MCF 10A (cell line): Measurements from ENCODE around the gene BSPRY. TPM values are rescaled to one million over a fixed set of nuclear protein-coding genes. Genes with fewer than 3 reads are reported as not detected.

Experiments
- BruUV-seq: library from RNA; stranded (reverse); fragments of 400-500 nt; replicated peaks from 2 replicates; lab custom pipeline; 2021; lab: Mats Ljungman, UMichigan
- CTCF ChIA-PET: fragments of 300-600 bp; sonication (Branson Sonifier 250); formaldehyde crosslinking; extraction: SDS; loops from one replicate; lab custom pipeline; 2021; ENCODE audit warnings: antibody characterized with exemption, inconsistent platforms; lab: Yijun Ruan, JAX
- POLR2A ChIA-PET: fragments of 300-600, 350-650 bp; sonication (Branson Sonifier 250); formaldehyde crosslinking; extraction: SDS; loops from one replicate; lab custom pipeline; 2020; ENCODE audit warnings: antibody characterized with exemption, inconsistent platforms; lab: Yijun Ruan, JAX
- DNase-seq: peaks from one replicate; pipeline ENCODE4 v3.0.0-alpha.2; 2018; ENCODE audit not compliant: unreplicated experiment
- H3K27ac Mint-ChIP-seq: one replicate; pipeline ENCODE4 v1.8.0; 2022; ENCODE audit warnings: mild to moderate bottlenecking, low read depth, mixed read lengths; ENCODE audit not compliant: unreplicated experiment
- H3K27me3 Mint-ChIP-seq: one replicate; pipeline ENCODE4 v1.8.0; 2022; ENCODE audit warnings: mixed read lengths; ENCODE audit not compliant: insufficient read depth, unreplicated experiment
- H3K36me3 Mint-ChIP-seq: one replicate; pipeline ENCODE4 v1.8.0; 2022; ENCODE audit warnings: mild to moderate bottlenecking, moderate library complexity, mixed read lengths; ENCODE audit not compliant: insufficient read depth, unreplicated experiment
- H3K4me1 Mint-ChIP-seq: one replicate; pipeline ENCODE4 v1.8.0; 2022; ENCODE audit warnings: mixed read lengths; ENCODE audit not compliant: insufficient read depth, unreplicated experiment
- H3K4me3 Mint-ChIP-seq: one replicate; pipeline ENCODE4 v1.8.0; 2022; ENCODE audit warnings: mild to moderate bottlenecking, moderate library complexity, mixed read lengths; ENCODE audit not compliant: unreplicated experiment
- H3K9me3 Mint-ChIP-seq: one replicate; pipeline ENCODE4 v1.8.0; 2022; ENCODE audit warnings: mixed read lengths; ENCODE audit not compliant: unreplicated experiment
- CTCF ChIP-seq: fragments of 200-600 bp; IDR thresholded peaks from one replicate; pipeline ENCODE4 v1.8.0; 2022; ENCODE audit warnings: antibody characterized with exemption, mild to moderate bottlenecking; ENCODE audit not compliant: unreplicated experiment
- intact Hi-C: fragments of 100-400 bp; cut with micrococcal nuclease; formaldehyde crosslinking; loops from 2 replicates; pipeline ENCODE4 v1.14.1; 2022
- total RNA-seq: library from RNA; stranded (reverse); gene quantifications from 2 replicates; pipeline ENCODE4 v1.2.3, GENCODE V29; 2022

The BSPRY gene
- total RNA-seq, 1 experiment from 2014 or later, result 0.21 TPM

GRCh38 chr9:113356686-113357292 lies 7.4 kb downstream of the BSPRY start:
- Mint-ChIP-seq H3K27me3 (peaks cover 16% of the 10 kb centered on the region), H3K9me3 (no peaks in the 10 kb centered on the region), H3K4me3 (no peak overlapping the region), H3K4me1 (peaks cover 6% of the 10 kb centered on the region), H3K27ac (no peak overlapping the region), H3K36me3 (no peaks in the 10 kb centered on the region)
- intact Hi-C loops, result no loop called here
- no peak for TF ChIP-seq CTCF
- no TSS peak for BruUV-seq
- no peak for DNase-seq
- POLR2A ChIA-PET, result interaction anchor here (0.5 to 0.8 kb wide), 3 partner anchors 10 to 132 kb away, joined by 3 to 5 read pairs (median 3); no protein-coding TSS in a partner anchor
- CTCF ChIA-PET, result interaction anchor here (0.7 kb wide), 1 partner anchor 16 kb away, joined by 3 read pairs; no protein-coding TSS in a partner anchor

- ChIA-PET CTCF (interaction anchor here (0.5 kb wide), 1 partner anchor 85 kb away, joined by 3 read pairs; no protein-coding TSS in a partner anchor), POLR2A (interaction anchor here (1.1 to 1.5 kb wide), 2 partner anchors 12 to 53 kb away, joined by 3 to 4 read pairs; no protein-coding TSS in a partner anchor)
- BruUV-seq, result no TSS peak
- TF ChIP-seq CTCF, result no peak
- intact Hi-C loops, result no loop called here
- Mint-ChIP-seq H3K4me3 (no peak overlapping the region), H3K27ac (no peak overlapping the region), H3K27me3 (peaks cover 15% of the 10 kb centered on the region), H3K36me3 (no peaks in the 10 kb centered on the region), H3K4me1 (peaks cover 6% of the 10 kb centered on the region), H3K9me3 (no peaks in the 10 kb centered on the region)
- no peak for DNase-seq
Observed at GRCh38 chr9:113359385-113359784, 10.0 kb downstream of the BSPRY start.

- H3K27me3 Mint-ChIP-seq, result peaks cover 15% of the 10 kb centered on the region
- intact Hi-C loops, result no loop called here
- no peak for TF ChIP-seq CTCF
- no peak overlapping the region for H3K4me3 Mint-ChIP-seq
- H3K9me3 Mint-ChIP-seq, result no peaks in the 10 kb centered on the region
- no peak for DNase-seq
- POLR2A ChIA-PET, result no interaction called here
- BruUV-seq, result no TSS peak
- no peaks in the 10 kb centered on the region for H3K36me3 Mint-ChIP-seq
- H3K4me1 Mint-ChIP-seq, result peaks cover 7% of the 10 kb centered on the region
- CTCF ChIA-PET, result no interaction called here
- no peak overlapping the region for H3K27ac Mint-ChIP-seq
Observed at GRCh38 chr9:113360242-113360842, 11.0 kb downstream of the BSPRY start.

DNA sequence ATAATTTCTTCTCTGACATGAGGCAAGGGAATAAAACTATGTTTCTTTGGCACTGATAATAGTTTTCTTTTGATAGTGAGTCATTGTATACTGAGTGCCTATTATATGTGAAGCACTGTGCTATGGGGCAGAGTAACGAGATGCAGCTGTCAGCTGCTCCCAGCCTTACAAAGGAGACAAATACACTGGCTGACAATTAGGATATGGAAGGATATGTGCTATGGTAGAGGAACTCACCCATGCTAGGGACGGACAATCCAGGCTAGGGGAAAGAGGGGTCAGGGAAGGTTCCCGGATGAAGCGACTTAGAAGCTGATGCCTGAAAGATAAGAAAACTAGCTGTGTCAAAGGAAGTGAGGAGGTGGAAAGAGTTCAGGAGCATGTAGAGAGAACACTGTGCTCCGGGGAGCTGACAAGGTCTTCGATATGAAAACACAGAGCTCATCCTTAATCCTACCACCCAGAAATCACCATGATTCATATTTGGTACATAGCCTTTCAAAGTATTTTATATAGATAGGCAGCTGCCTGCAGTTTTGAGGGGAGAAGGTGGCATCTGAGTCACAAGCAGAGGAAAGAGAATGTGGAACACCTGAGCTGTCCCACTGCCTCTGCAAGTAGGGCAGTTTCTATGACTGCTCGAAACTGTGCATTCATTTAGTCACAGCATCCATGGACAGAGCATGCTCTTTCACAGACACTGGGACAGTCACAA lies 12.1 kb downstream of the BSPRY start:
- intact Hi-C loops, result no loop called here
- POLR2A ChIA-PET, result interaction anchor here (1.2 kb wide), 1 partner anchor 9 kb away, joined by 4 read pairs; no protein-coding TSS in a partner anchor
- BruUV-seq, result no TSS peak
- Mint-ChIP-seq H3K27me3 (peaks cover 9% of the 10 kb centered on the region), H3K4me1 (peaks cover 15% of the 10 kb centered on the region), H3K9me3 (no peaks in the 10 kb centered on the region), H3K27ac (no peak overlapping the region), H3K4me3 (no peak overlapping the region), H3K36me3 (no peaks in the 10 kb centered on the region)
- CTCF ChIA-PET, result interaction anchor here (0.8 to 1.1 kb wide), 2 partner anchors 9 to 44 kb away, joined by 3 read pairs; no protein-coding TSS in a partner anchor
- no peak for DNase-seq
- no peak for TF ChIP-seq CTCF
